PC-3 (cell line): ENCODE measurements around the gene ZSCAN25. TPM values are rescaled to one million over a fixed set of nuclear protein-coding genes. Genes with fewer than 3 reads are reported as not detected.
A peak's percentile ranks its signal among the peaks of the same experiment; 100 is the strongest.
"Not testable (repeated sequence)": the region's sequence is repeated elsewhere in the genome, so short reads cannot be mapped to it uniquely, and the experiment has no call there.

Experiments used
- ATAC-seq: fragments of 200-7000 bp; cut with Tn5 transposase; 2 replicates; pipeline ENCODE4 v1.9.1; 2020; ENCODE audit warnings: mild to moderate bottlenecking, moderate library complexity
- Bru-seq: library from RNA; stranded (reverse); fragments of 400-500 nt; gene quantifications from one replicate; lab custom pipeline; 2021; lab: Mats Ljungman, UMichigan
- BruChase-seq, 2 experiments: library from RNA; stranded (reverse); fragments of 400-500 nt; gene quantifications; one replicate each; lab custom pipeline; 2021; lab: Mats Ljungman, UMichigan
- BruUV-seq: library from RNA; stranded (reverse); fragments of 400-500 nt; replicated peaks from 2 replicates; lab custom pipeline; 2021; lab: Mats Ljungman, UMichigan
- CTCF ChIA-PET: fragments of 300-600 bp; sonication (Branson Sonifier 250); formaldehyde crosslinking; loops from one replicate; lab custom pipeline; 2022; ENCODE audit warnings: antibody characterized with exemption; lab: Charles Lee
- POLR2A ChIA-PET: fragments of 300-600 bp; sonication (Branson Sonifier 250); formaldehyde crosslinking; loops from one replicate; lab custom pipeline; 2022; ENCODE audit warnings: antibody characterized with exemption; ENCODE audit not compliant: unreplicated experiment; lab: Charles Lee
- DNase-seq: peaks from one replicate; pipeline ENCODE4 v3.0.0-alpha.2; 2015
- H2AFZ ChIP-seq: fragments of 300-600 bp; sonication (generic); 2 replicates; pipeline ENCODE4 v1.6.0; 2016; ENCODE audit warnings: antibody characterized with exemption, low read length
- H3F3A ChIP-seq: fragments of 300-600 bp; sonication (generic); one replicate; pipeline ENCODE4 v1.6.0; 2017; ENCODE audit warnings: antibody characterized with exemption, low read length, control low read depth, mild to moderate bottlenecking; ENCODE audit not compliant: unreplicated experiment
- H3K27ac ChIP-seq: fragments of 300-600 bp; sonication (generic); 2 replicates; pipeline ENCODE4 v1.5.1; 2016; ENCODE audit warnings: mild to moderate bottlenecking, low read length
- H3K27me3 ChIP-seq: fragments of 300-600 bp; sonication (generic); 2 replicates; pipeline ENCODE4 v1.6.1; 2016; ENCODE audit warnings: low read length, mixed read lengths
- H3K36me3 ChIP-seq: fragments of 300-600 bp; sonication (generic); 2 replicates; pipeline ENCODE4 v1.6.1; 2016; ENCODE audit warnings: low read depth, mixed run types, low read length, mixed read lengths
- H3K4me1 ChIP-seq: fragments of 300-600 bp; sonication (generic); 2 replicates; pipeline ENCODE4 v1.5.1; 2016; ENCODE audit warnings: low read length; ENCODE audit not compliant: insufficient read depth
- H3K4me2 ChIP-seq: fragments of 300-600 bp; sonication (generic); 2 replicates; pipeline ENCODE4 v1.6.0; 2016; ENCODE audit warnings: low read length
- H3K4me3 ChIP-seq: fragments of 300-600 bp; sonication (generic); 2 replicates; pipeline ENCODE4 v1.5.1; 2016; ENCODE audit warnings: mild to moderate bottlenecking, low read length, mixed read lengths
- H3K79me2 ChIP-seq: fragments of 300-600 bp; sonication (generic); 2 replicates; pipeline ENCODE4 v1.6.1; 2017; ENCODE audit warnings: low read length, mixed read lengths
- H3K9ac ChIP-seq: fragments of 300-600 bp; sonication (generic); 2 replicates; pipeline ENCODE4 v1.6.0; 2016; ENCODE audit warnings: mild to moderate bottlenecking, low read length
- H3K9me2 ChIP-seq: fragments of 300-600 bp; sonication (generic); replicated peaks from 2 replicates; pipeline ENCODE4 v1.6.1; 2016; ENCODE audit warnings: mixed run types, low read length, mixed read lengths
- H3K9me3 ChIP-seq: fragments of 300-600 bp; sonication (generic); 2 replicates; pipeline ENCODE4 v1.6.1; 2016; ENCODE audit warnings: low read length, mixed read lengths
- H4K20me1 ChIP-seq: fragments of 300-600 bp; sonication (generic); 2 replicates; pipeline ENCODE4 v1.6.1; 2016; ENCODE audit warnings: low read length, mixed read lengths
- CTCF ChIP-seq: fragments of 300-600 bp; sonication (generic); conservative IDR thresholded peaks from 2 replicates; pipeline ENCODE4 v1.5.1; 2017; ENCODE audit warnings: antibody characterized with exemption, low read depth, mild to moderate bottlenecking, low read length
- EZH2 ChIP-seq: fragments of 300-600 bp; sonication (generic); IDR thresholded peaks from one replicate; pipeline ENCODE4 v1.6.1; 2017; ENCODE audit warnings: antibody characterized with exemption, mild to moderate bottlenecking, low read length; ENCODE audit not compliant: unreplicated experiment
- EZH2phosphoT487 ChIP-seq: fragments of 300-600 bp; sonication (generic); IDR thresholded peaks from 2 replicates; pipeline ENCODE4 v1.6.1; 2018; ENCODE audit warnings: mild to moderate bottlenecking, antibody characterized with exemption, low read length, borderline replicate concordance
- intact Hi-C: fragments of 100-400 bp; cut with micrococcal nuclease; formaldehyde crosslinking; loops from 2 replicates; pipeline ENCODE4 v1.9.0; 2023
- long read RNA-seq: library from polyadenylated mRNA; unstranded; transcript quantifications from one replicate; pipeline ENCODE4 v2.0.0, GENCODE V29; 2021; ENCODE audit not compliant: unreplicated experiment
- total RNA-seq: library from RNA; depleted of rRNA; stranded (reverse); fragments of >200 nt; gene quantifications from 2 replicates; pipeline ENCODE4 v1.2.3, GENCODE V29; 2014; rRNA removed

The ZSCAN25 gene
- total RNA-seq (13.9 and 18.9 TPM in 2 replicates), Bru-seq, nascent RNA (percentile 86 among the genes with signal in this experiment), BruChase-seq, experiment 1, labeled RNA remaining after a 6-hour chase (percentile 84 among the genes with signal in this experiment), BruChase-seq, experiment 2, labeled RNA remaining after a 2-hour chase (percentile 91 among the genes with signal in this experiment)
- long read RNA-seq, full-length matches to known transcripts: 3 of 37 reads
- long read RNA-seq, partial matches to known transcripts: 18 of 37 reads
- long read RNA-seq, other reads (novel, unspliced or antisense): 16 of 37 reads

- peak within 1 kb of the TSS; percentile 98 for H3K9ac ChIP-seq
- intact Hi-C loops: loop anchor here (1.0 to 5.0 kb wide), 6 partner anchors 54 to 301 kb away; partner anchors contain the start of genes FAM200A, TRIM4 and ZNF394
- no peaks in the 10 kb centered on the region for H3K9me2 ChIP-seq
- no peaks in the 10 kb centered on the region for H3K27me3 ChIP-seq
- peak within 1 kb of the TSS; percentile 98 for H3K4me2 ChIP-seq
- POLR2A ChIA-PET: interaction anchor here (0.5 to 0.6 kb wide), 2 partner anchors 95 to 296 kb away, joined by 3 to 6 read pairs; no protein-coding TSS in a partner anchor
- BruUV-seq: TSS peak; percentile 72
- peaks cover 21% of the 10 kb centered on the region for H3K4me1 ChIP-seq
- H3F3A ChIP-seq: no peaks in the 10 kb centered on the region
- H3K79me2 ChIP-seq: peaks cover 32% of the 10 kb centered on the region
- peak; percentile 90 for ATAC-seq
- no peak for TF ChIP-seq EZH2
- TF ChIP-seq CTCF: peak; percentile 60
- no peak for TF ChIP-seq EZH2phosphoT487
- H3K27ac ChIP-seq: peak within 1 kb of the TSS; percentile 54; the same call in 1 of the 2 replicates
- no peaks in the 10 kb centered on the region for H4K20me1 ChIP-seq
- H2AFZ ChIP-seq: peak within 1 kb of the TSS; percentile 100
- CTCF ChIA-PET: interaction anchor here (0.6 to 2.6 kb wide), 2 partner anchors 91 to 244 kb away, joined by 4 to 8 read pairs; no protein-coding TSS in a partner anchor
- no peaks in the 10 kb centered on the region for H3K9me3 ChIP-seq
- peak; percentile 93 for DNase-seq
- peak within 1 kb of the TSS; percentile 96 for H3K4me3 ChIP-seq
- H3K36me3 ChIP-seq: peaks cover 27% of the 10 kb centered on the region
Observed at GRCh38 chr7:99616359-99617191, at the start of gene ZSCAN25. ZSCAN25 (plus strand) TSS chr7:99616946; CDS start chr7:99619607, 2,661 bp downstream.

- H3K4me3 ChIP-seq, POLR2A ChIA-PET, H3K9me2 ChIP-seq, H3K9me3 ChIP-seq, H3K4me2 ChIP-seq, H3K27ac ChIP-seq, H3F3A ChIP-seq, DNase-seq, H2AFZ ChIP-seq, ATAC-seq, H3K4me1 ChIP-seq, H3K9ac ChIP-seq, H4K20me1 ChIP-seq, BruUV-seq, CTCF ChIA-PET, H3K36me3 ChIP-seq, intact Hi-C loops, H3K79me2 ChIP-seq: not testable (repeated sequence)
- peaks cover 46% of the 10 kb centered on the region for H3K27me3 ChIP-seq
Observed at GRCh38 chr7:99568770-99569169, 48.0 kb upstream of the ZSCAN25 start.

GRCh38 chr7:99571768-99572167, 45.0 kb upstream of the ZSCAN25 start:
- no peak overlapping the region for H2AFZ ChIP-seq
- no peak for DNase-seq
- BruUV-seq: no TSS peak
- no peak overlapping the region for H3K4me3 ChIP-seq
- ChIA-PET CTCF (no interaction called here), POLR2A (no interaction called here)
- H3K4me1 ChIP-seq: no peaks in the 10 kb centered on the region
- H3K9me2 ChIP-seq: no peaks in the 10 kb centered on the region
- intact Hi-C loops: no loop called here
- TF ChIP-seq CTCF (no peak), EZH2phosphoT487 (no peak), EZH2 (no peak)
- H3K9me3 ChIP-seq: peaks cover 5% of the 10 kb centered on the region; the same call in 1 of the 2 replicates
- H3K36me3 ChIP-seq: no peaks in the 10 kb centered on the region
- no peak overlapping the region for H3K9ac ChIP-seq
- no peak overlapping the region for H3K27ac ChIP-seq
- H3K79me2 ChIP-seq: no peaks in the 10 kb centered on the region
- H3K4me2 ChIP-seq: no peak overlapping the region
- no peaks in the 10 kb centered on the region for H4K20me1 ChIP-seq
- H3K27me3 ChIP-seq: peaks cover 55% of the 10 kb centered on the region
- no peak for ATAC-seq
- H3F3A ChIP-seq: no peaks in the 10 kb centered on the region
